ENCODE results near the gene NTSR1.

- TF ChIP-seq POLR2AphosphoS5 (IDR thresholded peaks at IDR 0.05; ENCODE audit: low read depth, low read length) (no peak), POU2F2 (IDR thresholded peaks at IDR 0.05; ENCODE audit: low read depth, low read length) (no peak), SPI1 (IDR thresholded peaks at IDR 0.05; ENCODE audit: low read depth, low read length) (no peak), PAX5 (IDR thresholded peaks at IDR 0.05; ENCODE audit: insufficient read depth, low read length, severe bottlenecking) (no peak), POLR2A (IDR thresholded peaks at IDR 0.05; ENCODE audit: low read depth, low read length) (no peak), TAF1 (IDR thresholded peaks at IDR 0.05; ENCODE audit: low read depth, low read length) (no peak)
These were observed 32.8 kb upstream of the NTSR1 start for GRCh38 chr20:62675877-62676260.

Measured in GM12891 (cell line).